Muscle of back (tissue), 11 donors: ENCODE results near the gene L3MBTL4. TPM values are rescaled to one million over a fixed set of nuclear protein-coding genes. Genes with fewer than 3 reads are reported as not detected.
"Not testable (repeated sequence)": the region's sequence is repeated elsewhere in the genome, so short reads cannot be mapped to it uniquely, and the experiment has no call there.

Experiments
- DNase-seq, 3 donors: peaks; one replicate each; pipeline versions ENCODE4 v3.0.0 to v3.0.0-alpha.2; 2013
- polyA plus RNA-seq, 10 donors: library from polyadenylated mRNA; unstranded; fragments of 120-200 nt; gene quantifications; one replicate each; pipeline ENCODE4 v1.2.1, GENCODE V29; 2013; ENCODE audit not compliant: insufficient read length in 10 of 10

The L3MBTL4 gene
- polyA plus RNA-seq, 10 donors = 1.2 to 2.9 (median 2.0) TPM

- no peak for DNase-seq
Measured at GRCh38 chr18:6199777-6200176, 214.9 kb downstream of the L3MBTL4 start.

DNA sequence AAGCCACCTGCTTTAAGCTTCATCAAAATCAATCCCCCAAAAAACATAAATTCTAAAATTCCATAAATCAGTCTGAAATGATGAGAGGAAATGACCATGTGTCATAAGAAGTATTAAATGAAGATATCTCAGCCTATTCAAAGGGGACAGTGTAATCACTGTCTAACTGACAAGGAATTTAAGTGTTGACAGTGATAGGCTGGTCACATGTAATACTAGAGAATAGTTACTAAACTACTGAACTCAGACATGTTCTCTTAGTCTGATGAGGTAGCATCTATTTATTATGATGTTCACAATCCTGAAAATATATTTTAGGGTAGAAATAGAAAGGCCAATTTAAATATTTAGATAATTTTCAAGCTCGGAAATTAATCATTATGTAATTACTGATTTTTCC, 216.1 kb downstream of the L3MBTL4 start:
- DNase-seq = no peak

GRCh38 chr18:6194640-6195039, 220.1 kb downstream of the L3MBTL4 start:
- no peak for DNase-seq

DNA sequence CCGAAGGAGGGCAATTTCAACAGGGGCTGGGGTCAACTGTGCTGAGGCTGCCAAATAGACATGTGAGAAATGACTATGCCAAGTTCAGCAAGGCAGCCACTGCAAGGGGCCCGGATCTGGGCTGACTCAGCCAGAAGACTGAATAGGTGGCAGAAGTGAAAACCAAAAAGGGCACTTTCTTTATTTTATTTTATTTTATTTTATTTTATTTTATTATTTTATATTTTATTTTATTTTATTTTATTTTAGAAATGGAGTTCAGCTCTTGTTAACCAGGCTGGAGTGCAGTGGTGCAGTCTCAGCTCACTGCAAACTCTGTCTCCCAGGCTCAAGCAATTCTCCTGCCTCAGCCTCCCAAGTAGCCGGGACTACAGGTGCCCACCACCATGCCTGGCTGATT, 228.9 kb downstream of the L3MBTL4 start:
- not testable (repeated sequence) for DNase-seq

DNA sequence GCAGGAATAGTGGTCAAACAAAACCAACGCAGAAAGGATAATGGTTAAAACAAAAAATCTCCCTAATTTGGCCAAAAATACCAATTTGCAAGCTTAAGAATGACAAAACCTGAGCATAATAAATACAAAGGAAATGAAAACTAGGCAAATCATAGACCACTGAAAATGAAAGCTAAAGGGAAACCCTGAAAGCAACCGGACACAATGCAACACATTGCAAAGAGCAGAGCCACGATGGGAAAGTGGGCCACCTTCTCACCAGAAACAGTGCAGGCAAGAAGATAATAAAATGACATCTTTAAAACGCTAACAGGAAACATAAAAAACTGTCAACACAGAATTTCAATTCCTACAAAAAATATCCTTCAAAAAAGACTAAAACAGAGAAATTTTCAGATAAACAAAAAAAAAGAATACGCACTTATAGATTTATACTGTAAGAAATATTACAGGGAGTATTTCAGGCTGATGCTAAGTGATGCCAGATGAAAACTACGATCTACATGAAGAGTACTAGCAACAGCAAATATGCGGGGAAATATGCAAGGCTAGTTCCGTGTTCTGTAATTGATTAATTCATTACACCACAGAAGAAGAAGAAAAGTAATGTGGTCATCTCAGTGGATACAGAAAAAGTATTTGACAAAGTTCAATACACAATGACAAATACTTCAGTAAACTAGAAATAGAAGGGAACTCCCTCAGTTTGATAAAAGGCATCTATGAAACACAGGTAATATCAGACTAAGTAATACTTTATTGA, 239.5 kb downstream of the L3MBTL4 start:
- DNase-seq = no peak

DNA sequence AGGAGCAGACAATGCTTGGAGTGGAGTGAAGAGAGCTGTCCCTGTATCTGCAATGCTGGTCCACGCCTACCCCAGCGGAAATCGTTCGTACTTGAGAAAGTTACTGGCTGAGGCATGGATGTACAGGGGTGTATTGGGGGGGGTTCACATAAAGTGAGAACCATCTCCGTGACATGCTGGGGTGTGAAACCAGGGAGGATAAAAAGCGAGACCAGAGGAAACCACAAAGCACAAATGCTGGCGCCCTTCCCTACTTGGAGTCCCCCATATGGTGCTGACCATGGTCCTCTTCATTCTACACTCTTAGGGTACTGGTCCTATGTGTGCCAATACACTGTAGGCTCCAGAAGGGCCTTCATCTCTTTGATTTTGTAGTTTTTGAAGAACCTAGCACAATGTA, 244.1 kb downstream of the L3MBTL4 start:
- DNase-seq = no peak

- no peak for DNase-seq
Measured at GRCh38 chr18:6161549-6161948, 253.2 kb downstream of the L3MBTL4 start.

DNA sequence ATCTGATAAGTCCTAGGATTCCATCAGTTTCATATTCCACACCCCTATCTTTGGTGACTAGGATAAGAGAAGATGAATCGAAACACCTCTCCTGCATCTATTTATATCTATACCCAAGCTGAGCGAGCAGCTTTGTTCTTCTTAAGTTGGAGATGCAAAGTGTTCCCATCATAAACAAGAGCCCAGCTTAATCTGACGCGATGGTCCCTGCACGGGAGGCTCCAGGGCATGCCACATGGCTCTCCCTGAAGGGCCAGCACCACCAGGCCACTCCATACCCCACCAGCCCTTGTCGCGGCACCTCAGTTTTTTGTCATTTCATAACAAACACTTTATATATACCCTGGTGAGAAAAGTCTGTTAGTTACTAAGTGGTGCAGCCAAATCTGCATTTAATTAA, 255.3 kb downstream of the L3MBTL4 start:
- no peak for DNase-seq

DNA sequence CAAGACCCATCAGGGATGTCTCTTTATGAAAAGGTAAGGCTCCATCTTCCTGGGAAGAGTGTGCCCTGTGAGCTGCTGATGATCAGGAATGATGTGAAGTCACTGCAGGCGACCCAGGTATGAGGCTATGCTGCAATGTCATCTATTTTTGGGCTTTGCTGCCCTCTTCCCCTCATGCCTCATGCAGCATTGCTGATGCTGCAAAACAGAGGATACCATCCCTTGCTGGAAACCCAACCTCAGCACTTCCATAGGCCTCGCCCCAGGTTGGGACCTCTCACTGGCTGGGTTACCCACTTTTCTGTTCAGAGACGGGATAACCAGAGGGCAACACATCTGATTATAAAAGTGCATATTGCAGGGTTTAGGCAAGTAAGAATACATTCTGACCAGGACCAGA, 255.8 kb downstream of the L3MBTL4 start:
- no peak for DNase-seq

- DNase-seq = no peak
Measured at GRCh38 chr18:6156446-6156845, 258.3 kb downstream of the L3MBTL4 start.

DNA sequence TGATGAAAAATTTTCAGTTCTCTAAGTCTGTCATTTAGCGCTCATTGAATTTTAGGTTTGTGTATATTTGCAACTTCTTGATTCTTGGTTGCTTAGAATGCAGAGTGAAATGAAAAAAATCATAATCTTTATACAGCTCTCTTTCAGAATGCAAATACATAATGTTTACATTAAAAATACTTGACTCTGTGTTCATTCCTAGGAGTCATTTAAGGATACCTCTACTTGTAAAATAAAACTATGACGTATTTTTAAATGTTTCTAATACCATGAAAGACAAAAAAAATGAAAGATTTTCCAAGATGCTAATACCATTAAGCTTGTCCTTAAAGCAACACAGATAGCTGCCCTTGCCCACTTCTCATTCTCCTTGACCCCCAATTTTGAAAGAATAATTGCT, 259.0 kb downstream of the L3MBTL4 start:
- no peak for DNase-seq

- DNase-seq = peak in 2 of 3 donors; percentile 17 to 32
Measured at GRCh38 chr18:6150430-6150829, 264.3 kb downstream of the L3MBTL4 start.

DNA sequence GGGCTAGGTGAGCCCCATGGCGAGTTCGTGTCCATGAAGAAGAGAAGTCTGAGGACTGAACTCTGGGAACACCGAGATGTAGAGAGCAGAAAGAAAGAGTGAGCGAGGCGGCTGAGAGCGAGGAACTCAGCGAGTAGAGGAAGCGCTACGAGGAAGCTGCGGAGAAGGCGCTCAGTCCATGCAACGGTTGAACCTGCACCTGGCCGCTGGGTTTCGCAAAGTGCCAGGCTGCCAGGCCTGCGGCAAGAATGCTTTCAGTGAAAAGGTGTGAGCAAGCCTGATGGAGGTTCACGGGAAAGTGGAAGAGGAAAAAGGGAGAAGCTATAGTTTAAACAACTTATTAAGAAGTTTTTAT, 268.4 kb downstream of the L3MBTL4 start:
- no peak for DNase-seq

- peak; percentile 6 to 71 (median 63) for DNase-seq
Measured at GRCh38 chr18:6145645-6146306, 268.9 kb downstream of the L3MBTL4 start.

DNA sequence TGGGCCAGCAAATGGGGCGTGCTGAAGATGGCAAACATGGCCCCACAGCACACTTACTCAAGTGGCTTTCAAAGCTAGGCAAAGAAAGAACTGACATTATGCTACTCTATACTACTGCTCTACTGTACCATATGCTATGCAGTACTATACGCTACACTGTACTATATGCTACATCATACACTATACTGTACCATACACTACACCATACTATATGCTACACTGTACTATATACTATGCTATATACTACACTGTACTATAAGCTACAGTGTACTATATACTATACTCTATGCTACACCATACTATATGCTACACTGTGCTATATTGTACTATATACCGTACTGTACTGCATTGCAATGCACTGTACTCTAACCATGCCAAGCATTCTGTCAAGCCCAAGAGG, 275.7 kb downstream of the L3MBTL4 start:
- no peak for DNase-seq

- DNase-seq = not testable (repeated sequence)
Measured at GRCh38 chr18:6135901-6136300, 278.8 kb downstream of the L3MBTL4 start.

DNA sequence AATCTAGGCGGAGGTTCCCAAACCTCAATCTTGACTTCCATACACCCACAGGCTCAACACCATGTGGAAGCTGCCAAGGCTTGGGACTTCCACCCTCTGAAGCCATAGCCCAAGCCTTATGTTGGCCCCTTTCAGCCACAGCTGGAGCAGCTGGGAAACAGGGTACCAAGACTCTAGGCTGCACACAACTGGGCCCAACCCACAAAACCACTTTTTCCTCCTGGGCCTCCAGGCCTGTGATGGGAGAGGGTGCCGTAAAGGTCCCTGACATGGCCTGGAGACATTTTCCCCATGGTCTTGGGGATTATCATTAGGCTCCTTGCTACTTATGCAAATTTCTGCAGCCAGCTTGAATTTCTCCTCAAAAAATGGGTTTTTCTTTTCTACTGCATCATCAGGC, 279.7 kb downstream of the L3MBTL4 start:
- not testable (repeated sequence) for DNase-seq

DNA sequence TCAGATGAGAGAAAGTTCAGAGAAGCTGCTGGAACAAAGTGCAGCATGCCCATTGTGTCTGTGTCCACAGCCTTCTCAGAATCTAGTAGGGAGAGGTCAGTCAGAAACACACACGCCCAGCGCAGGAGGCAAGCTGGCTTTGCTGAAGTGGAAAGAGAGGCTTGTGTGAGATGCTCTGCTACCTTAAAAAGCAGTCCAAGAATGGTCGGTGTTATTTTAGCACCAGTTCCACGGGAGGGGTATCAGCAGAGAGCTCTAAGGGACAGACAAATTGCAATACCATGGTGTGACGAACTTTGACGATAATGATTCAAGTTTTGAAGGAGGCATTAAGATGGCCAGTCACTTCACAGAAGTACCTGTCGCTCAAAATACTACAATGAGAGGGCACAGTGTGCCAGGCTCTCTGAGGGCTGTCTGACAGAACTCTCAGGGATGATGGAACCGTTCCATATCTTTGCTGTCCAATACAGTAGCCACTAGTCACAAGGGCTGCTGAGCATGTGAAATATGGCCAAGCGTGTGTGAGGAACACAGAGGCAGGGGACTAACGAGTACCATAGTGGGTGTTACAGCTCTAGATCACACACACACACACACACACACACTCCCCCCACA, 281.9 kb downstream of the L3MBTL4 start:
- DNase-seq = no peak

GRCh38 chr18:6120820-6121279, 293.9 kb downstream of the L3MBTL4 start:
- DNase-seq = no peak

DNA sequence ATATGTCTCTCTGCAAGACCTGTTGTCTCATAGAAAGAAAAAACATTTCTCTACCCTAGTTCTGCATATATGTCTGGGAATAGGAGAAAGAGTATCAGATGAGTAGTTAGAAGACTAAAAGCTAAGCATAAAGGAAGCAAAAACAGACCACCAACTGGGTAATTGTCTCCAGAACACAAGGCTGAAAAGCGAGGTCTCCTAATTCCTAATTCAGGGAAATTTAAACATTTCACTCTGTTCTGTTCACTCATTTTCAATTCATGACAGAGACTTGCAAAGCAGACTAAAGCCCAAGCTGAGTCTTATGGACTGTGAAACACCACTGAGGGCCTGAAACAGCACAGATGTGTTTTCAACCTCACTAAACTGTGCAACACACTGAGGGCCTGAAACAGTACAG, 294.9 kb downstream of the L3MBTL4 start:
- DNase-seq = no peak

DNA sequence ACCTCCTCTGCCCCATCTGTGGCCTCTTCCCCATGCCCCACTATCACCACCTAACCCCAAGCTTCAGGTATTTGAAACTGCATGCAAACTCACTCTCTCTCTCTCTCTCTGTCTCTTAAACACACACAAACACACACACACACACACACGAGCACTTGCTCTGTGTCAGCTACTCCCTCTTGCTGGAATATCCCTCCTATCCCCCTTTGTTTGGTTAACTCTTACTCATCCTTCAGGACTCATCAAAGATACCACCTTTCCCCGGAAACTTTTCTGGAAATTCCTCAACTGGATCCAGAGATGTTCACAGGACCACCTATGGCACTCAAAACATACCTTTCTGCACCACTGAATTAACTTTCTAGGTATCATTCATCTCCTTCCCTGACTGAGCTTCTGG, 296.6 kb downstream of the L3MBTL4 start:
- DNase-seq = no peak

DNA sequence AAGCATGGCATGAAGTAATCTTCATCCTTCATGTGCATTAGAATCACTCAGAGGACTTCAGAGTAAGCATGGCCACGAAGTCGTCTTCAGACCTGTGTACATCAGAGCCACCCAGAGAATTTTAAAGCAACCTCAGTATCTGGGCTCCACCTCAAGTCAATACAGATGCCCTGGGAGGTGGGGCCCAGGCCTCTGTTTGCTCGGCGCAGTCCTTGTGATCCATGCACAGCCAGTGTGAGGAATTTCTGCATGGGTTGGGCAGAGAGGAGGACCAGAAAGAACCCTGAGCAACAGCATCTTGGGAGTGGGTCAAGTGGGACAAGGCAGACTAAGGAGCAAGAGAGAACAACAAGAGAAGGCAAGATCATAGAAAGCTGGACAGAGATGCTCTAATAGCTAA, 299.0 kb downstream of the L3MBTL4 start:
- no peak for DNase-seq

GRCh38 chr18:6113650-6114049, 301.1 kb downstream of the L3MBTL4 start:
- DNase-seq = no peak
